Mesenchymal stem cell (in vitro differentiated cells and primary cell): Measurements from ENCODE around the gene WDFY1.

ENCODE experiments used
- DNase-seq: peaks from one replicate; pipeline ENCODE4 v3.0.0-alpha.2; 2013
- H2AFZ ChIP-seq: one replicate; pipeline ENCODE4 v1.6.1; 2013; ENCODE audit warnings: low read depth, mild to moderate bottlenecking, control low read depth, inconsistent platforms, low read length, moderate library complexity
- H2AK5ac ChIP-seq: 2 replicates; pipeline ENCODE4 v1.6.1; 2013; ENCODE audit warnings: low read length, moderate library complexity, mild to moderate bottlenecking, inconsistent platforms; ENCODE audit not compliant: severe bottlenecking
- H2BK120ac ChIP-seq: one replicate; pipeline ENCODE4 v1.6.1; 2013; ENCODE audit warnings: low read depth, mild to moderate bottlenecking, inconsistent platforms, low read length, moderate library complexity
- H2BK12ac ChIP-seq, 2 experiments: one replicate each; pipeline ENCODE4 v1.6.1; 2013; ENCODE audit warnings: inconsistent platforms in 2 of 2, low read length in 2 of 2, mild to moderate bottlenecking in 2 of 2, moderate library complexity in 2 of 2, control low read depth in 1 of 2
- H2BK15ac ChIP-seq: one replicate; pipeline ENCODE4 v1.6.1; 2013; ENCODE audit warnings: mild to moderate bottlenecking, low read depth, inconsistent platforms; ENCODE audit not compliant: poor library complexity, severe bottlenecking
- H2BK5ac ChIP-seq: 2 replicates; pipeline ENCODE4 v1.6.1; 2013; ENCODE audit warnings: low read depth, mild to moderate bottlenecking, low read length, control low read depth, inconsistent platforms; ENCODE audit not compliant: poor library complexity, severe bottlenecking
- H3K14ac ChIP-seq, 2 experiments: one replicate each; pipeline ENCODE4 v1.6.1; 2013; ENCODE audit warnings: inconsistent platforms in 2 of 2, low read length in 2 of 2, control low read depth in 1 of 2, mild to moderate bottlenecking in 1 of 2, moderate library complexity in 1 of 2
- H3K18ac ChIP-seq, 2 experiments: one replicate each; pipeline ENCODE4 v1.6.1; 2013; ENCODE audit warnings: inconsistent platforms in 2 of 2, low read length in 2 of 2, control low read depth in 1 of 2, low read depth in 1 of 2, mild to moderate bottlenecking in 1 of 2
- H3K23ac ChIP-seq, 2 experiments: one replicate each; pipeline ENCODE4 v1.6.1; 2013; ENCODE audit warnings: inconsistent platforms in 2 of 2, low read length in 2 of 2, mild to moderate bottlenecking in 2 of 2, moderate library complexity in 2 of 2, control low read depth in 1 of 2
- H3K27ac ChIP-seq: 2 replicates; pipeline ENCODE4 v1.5.1; 2013; ENCODE audit warnings: mild to moderate bottlenecking, moderate library complexity, low read length, control low read depth, inconsistent platforms; ENCODE audit not compliant: poor library complexity, severe bottlenecking
- H3K27me3 ChIP-seq, 2 experiments: 2 replicates each; pipeline versions ENCODE4 v1.6.1 to v1.7.0; 2013; ENCODE audit warnings: low read length in 2 of 2, mild to moderate bottlenecking in 2 of 2, moderate library complexity in 2 of 2, control low read depth in 1 of 2, inconsistent platforms in 1 of 2; ENCODE audit not compliant: control insufficient read depth in 1 of 2, insufficient read depth in 1 of 2
- H3K36me3 ChIP-seq, 2 experiments: 2 replicates each; pipeline versions ENCODE4 v1.6.1 to v1.7.0; 2013; ENCODE audit warnings: low read length in 2 of 2, control low read depth in 1 of 2, inconsistent platforms in 1 of 2, low read depth in 1 of 2, mild to moderate bottlenecking in 1 of 2; ENCODE audit not compliant: insufficient read depth in 2 of 2, control insufficient read depth in 1 of 2
- H3K4ac ChIP-seq, 2 experiments: one replicate each; pipeline ENCODE4 v1.6.1; 2013; ENCODE audit warnings: inconsistent platforms in 2 of 2, low read length in 2 of 2, mild to moderate bottlenecking in 2 of 2, moderate library complexity in 2 of 2, control low read depth in 1 of 2, low read depth in 1 of 2
- H3K4me1 ChIP-seq: 2 replicates; pipeline ENCODE4 v1.6.1; 2013; ENCODE audit warnings: low read depth, low read length, control low read depth; ENCODE audit not compliant: control insufficient read depth, insufficient read depth
- H3K4me2 ChIP-seq: 2 replicates; pipeline ENCODE4 v1.6.1; 2013; ENCODE audit warnings: low read length, mild to moderate bottlenecking, inconsistent platforms; ENCODE audit not compliant: poor library complexity, severe bottlenecking
- H3K4me3 ChIP-seq, 2 experiments: 2 replicates each; pipeline versions ENCODE4 v1.5.1 to v1.7.0; 2013; ENCODE audit warnings: low read length in 2 of 2, mild to moderate bottlenecking in 2 of 2, control low read depth in 1 of 2, low read depth in 1 of 2; ENCODE audit not compliant: insufficient read depth in 1 of 2
- H3K79me1 ChIP-seq: replicated peaks from 2 replicates; pipeline ENCODE4 v1.6.1; 2013; ENCODE audit warnings: mild to moderate bottlenecking, control low read depth, low read length, inconsistent platforms; ENCODE audit not compliant: poor library complexity, severe bottlenecking
- H3K9ac ChIP-seq: 2 replicates; pipeline ENCODE4 v1.7.0; 2013; ENCODE audit warnings: mild to moderate bottlenecking, low read length, moderate library complexity
- H3K9me3 ChIP-seq: 2 replicates; pipeline ENCODE4 v1.7.0; 2013; ENCODE audit warnings: mild to moderate bottlenecking, low read length; ENCODE audit not compliant: control insufficient read depth
- H4K8ac ChIP-seq: one replicate; pipeline ENCODE4 v1.6.1; 2013; ENCODE audit warnings: inconsistent platforms, mild to moderate bottlenecking, low read length, moderate library complexity
- H4K91ac ChIP-seq: one replicate; pipeline ENCODE4 v1.6.1; 2013; ENCODE audit warnings: mild to moderate bottlenecking, low read length, inconsistent platforms
- WGBS: methylation state at CpG from one replicate; pipeline ENCODE4 v1.1.7; 2013; ENCODE audit warnings: mixed read lengths; 5-methylcytosine and 5-hydroxymethylcytosine counted together

The WDFY1 gene

DNA sequence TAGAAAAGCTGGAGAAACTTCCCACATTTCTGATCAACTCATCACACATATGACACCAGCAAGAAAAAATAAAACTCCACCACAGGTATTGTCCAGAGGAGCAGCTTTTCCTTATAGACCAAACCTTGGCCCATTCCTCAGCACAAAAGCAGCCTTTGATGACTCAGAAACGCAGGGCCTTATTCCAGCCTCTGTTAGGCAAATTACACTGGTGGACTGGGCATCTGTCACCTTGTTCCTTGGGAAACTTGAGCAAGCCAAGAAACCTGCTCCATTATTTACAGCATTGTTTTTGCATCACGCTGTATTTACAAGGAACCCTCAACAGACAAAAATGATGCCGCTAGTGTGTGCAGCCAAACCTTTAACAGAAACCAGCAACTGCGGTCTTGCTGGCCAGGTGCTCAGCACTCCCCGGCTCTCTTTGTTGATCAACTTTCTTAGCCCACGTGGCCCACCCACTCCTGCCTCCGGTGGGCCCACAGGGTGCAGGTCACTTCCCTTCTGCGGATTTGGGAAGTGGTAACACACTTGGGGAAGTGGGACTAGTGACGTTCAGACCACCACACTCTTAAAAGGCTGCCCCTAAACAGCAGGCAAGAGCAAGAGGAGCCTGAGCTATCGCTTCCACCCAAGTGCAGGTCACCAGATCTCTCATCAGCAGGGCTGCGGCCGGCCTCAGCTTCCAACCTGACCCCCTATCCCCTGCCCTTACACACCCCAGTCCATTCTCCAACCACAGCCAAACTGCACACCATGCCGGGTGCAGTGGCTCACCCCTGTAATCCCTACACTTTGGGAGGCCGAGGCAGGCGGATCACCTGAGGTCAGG is 109.2 kb downstream of the WDFY1 start:
- H3K9ac ChIP-seq, result no peak overlapping the region
- 89% methylated on average over 15 of the region's 15 CpGs for WGBS

DNA sequence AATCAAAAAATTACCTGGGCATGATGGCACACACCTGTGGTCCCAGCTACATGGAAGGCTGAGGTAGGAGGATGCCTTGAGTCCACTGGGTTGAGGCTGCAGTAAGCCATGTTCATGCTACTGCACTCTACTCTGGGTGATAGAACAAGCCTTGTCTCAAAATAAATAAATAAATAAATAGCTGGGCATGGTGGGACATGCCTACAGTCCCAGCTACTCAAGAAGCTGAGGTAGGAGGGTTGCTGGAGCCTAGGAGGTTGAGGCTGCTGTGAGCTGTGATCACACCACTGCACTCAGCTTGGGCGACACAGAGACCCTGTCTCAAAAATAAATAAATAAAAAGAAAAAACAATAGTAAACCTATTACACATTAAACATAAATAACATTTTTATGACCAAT is 110.7 kb downstream of the WDFY1 start:
- no CpG with 5 or more reads among the region's 1 CpG for WGBS
- no peak overlapping the region for H3K4ac ChIP-seq
- peak overlapping the region in 1 of 2 experiments; percentile 0 for H3K18ac ChIP-seq
- H2BK15ac ChIP-seq, result no peak overlapping the region
- no peak overlapping the region for H2AK5ac ChIP-seq
- no peak overlapping the region for H2BK120ac ChIP-seq
- H3K79me1 ChIP-seq, result peaks cover 25% of the 10 kb centered on the region
- H3K36me3 ChIP-seq, result peaks cover 0 to 3% of the 10 kb centered on the region in 2 experiments
- no peak overlapping the region for H2BK12ac ChIP-seq
- no peak for DNase-seq
- no peak overlapping the region for H4K91ac ChIP-seq
- H3K4me2 ChIP-seq, result no peak overlapping the region
- H3K23ac ChIP-seq, result no peak overlapping the region
- no peak overlapping the region for H3K4me3 ChIP-seq
- H3K4me1 ChIP-seq, result peaks cover 10% of the 10 kb centered on the region
- H3K9me3 ChIP-seq, result no peaks in the 10 kb centered on the region
- H3K27ac ChIP-seq, result no peak overlapping the region
- H3K27me3 ChIP-seq, result no peaks in the 10 kb centered on the region
- H2AFZ ChIP-seq, result no peak overlapping the region
- no peak overlapping the region for H3K9ac ChIP-seq
- no peak overlapping the region for H4K8ac ChIP-seq
- no peak overlapping the region for H3K14ac ChIP-seq
- no peak overlapping the region for H2BK5ac ChIP-seq

More for the DNA sequence above, 109.2 kb downstream of the WDFY1 start:
- Histone ChIP-seq H3K27ac (no peak overlapping the region), H4K8ac (peak overlapping the region; percentile 46), H3K9me3 (no peaks in the 10 kb centered on the region), H2AFZ (no peak overlapping the region), H2BK12ac (no peak overlapping the region), H2AK5ac (no peak overlapping the region), H3K36me3 (peaks cover 0 to 3% of the 10 kb centered on the region in 2 experiments), H3K14ac (no peak overlapping the region), H4K91ac (no peak overlapping the region), H3K23ac (peak overlapping the region in 1 of 2 experiments; percentile 87), H3K4ac (no peak overlapping the region), H3K18ac (no peak overlapping the region), H3K4me1 (peaks cover 10% of the 10 kb centered on the region), H3K4me3 (no peak overlapping the region), H2BK120ac (no peak overlapping the region), H2BK5ac (no peak overlapping the region), H3K27me3 (no peaks in the 10 kb centered on the region), H3K4me2 (no peak overlapping the region), H2BK15ac (no peak overlapping the region), H3K79me1 (peaks cover 25% of the 10 kb centered on the region)
- DNase-seq, result no peak

DNA sequence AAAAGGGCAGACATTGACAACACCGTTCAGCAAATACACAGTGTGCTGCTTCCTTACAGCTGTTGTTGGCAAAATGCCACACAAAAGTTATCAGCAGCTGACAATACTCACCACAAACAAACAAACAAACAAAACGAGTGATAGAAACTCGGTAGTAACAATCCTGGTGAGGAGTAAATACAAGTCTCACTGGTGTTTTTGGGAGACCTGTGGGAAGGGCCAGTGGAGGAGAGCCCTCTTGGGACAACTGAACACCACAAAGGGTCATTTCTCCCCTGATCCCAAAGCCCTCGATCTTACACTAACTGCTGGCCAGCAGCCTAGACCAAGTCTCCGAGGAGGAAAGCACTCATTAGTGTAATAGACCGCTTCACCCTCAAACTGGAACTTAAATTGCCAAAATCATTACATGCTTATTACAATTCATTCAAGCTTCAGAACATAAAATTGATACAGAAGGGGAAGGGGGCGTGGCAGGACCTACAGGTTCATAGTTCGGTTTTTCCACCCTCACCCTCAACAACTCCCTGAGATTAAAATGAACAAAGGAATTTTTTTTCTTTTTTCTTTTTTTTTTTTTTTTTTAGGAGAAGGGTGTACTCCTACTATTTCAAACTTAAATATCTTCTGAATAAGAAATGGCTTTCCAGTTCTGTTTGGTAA is 112.8 kb downstream of the WDFY1 start:
- H3K14ac ChIP-seq, result no peak overlapping the region
- H3K4me2 ChIP-seq, result no peak overlapping the region
- H3K23ac ChIP-seq, result no peak overlapping the region
- H3K9me3 ChIP-seq, result no peaks in the 10 kb centered on the region
- DNase-seq, result no peak
- no peak overlapping the region for H2BK5ac ChIP-seq
- H4K91ac ChIP-seq, result no peak overlapping the region
- H3K9ac ChIP-seq, result no peak overlapping the region
- peaks cover 0 to 2% of the 10 kb centered on the region in 2 experiments for H3K36me3 ChIP-seq
- H3K79me1 ChIP-seq, result peaks cover 32% of the 10 kb centered on the region
- peaks cover 10% of the 10 kb centered on the region for H3K4me1 ChIP-seq
- no peak overlapping the region for H2AFZ ChIP-seq
- no peak overlapping the region for H3K4me3 ChIP-seq
- no peak overlapping the region for H2BK12ac ChIP-seq
- H3K27ac ChIP-seq, result no peak overlapping the region
- no peak overlapping the region for H4K8ac ChIP-seq
- no peak overlapping the region for H2BK15ac ChIP-seq
- no peak overlapping the region for H2BK120ac ChIP-seq
- no peak overlapping the region for H3K18ac ChIP-seq
- H3K4ac ChIP-seq, result no peak overlapping the region
- 79% methylated on average over 6 of the region's 8 CpGs for WGBS
- no peak overlapping the region for H2AK5ac ChIP-seq
- H3K27me3 ChIP-seq, result no peaks in the 10 kb centered on the region

DNA sequence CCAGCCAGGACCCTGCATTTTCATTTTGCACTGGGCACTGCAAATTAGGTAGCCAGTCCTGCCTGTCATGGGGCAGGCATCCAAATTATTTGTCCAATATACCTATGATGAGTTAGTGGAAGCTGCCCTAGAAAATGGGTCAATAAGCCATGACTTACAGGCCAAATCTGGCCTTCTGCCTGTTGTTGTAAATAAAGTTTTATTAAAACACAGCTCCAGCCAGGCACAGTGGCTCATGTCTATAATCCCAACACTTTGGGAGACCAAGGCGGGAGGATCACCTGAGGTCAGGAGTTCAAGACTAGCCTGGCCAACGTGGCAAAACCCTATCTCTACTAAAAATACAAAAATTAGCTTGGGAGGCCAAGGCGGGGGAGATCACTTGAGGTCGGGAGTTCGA is 116.0 kb downstream of the WDFY1 start:
- no peaks in the 10 kb centered on the region for H3K27me3 ChIP-seq
- H3K9me3 ChIP-seq, result no peaks in the 10 kb centered on the region
- H3K4me3 ChIP-seq, result no peak overlapping the region
- H3K14ac ChIP-seq, result no peak overlapping the region
- no peak overlapping the region for H4K91ac ChIP-seq
- H2AFZ ChIP-seq, result no peak overlapping the region
- no peak overlapping the region for H4K8ac ChIP-seq
- no peak overlapping the region for H2BK15ac ChIP-seq
- no peak overlapping the region for H3K9ac ChIP-seq
- H3K4me1 ChIP-seq, result no peaks in the 10 kb centered on the region
- no peaks in the 10 kb centered on the region for H3K36me3 ChIP-seq
- no peak overlapping the region for H3K23ac ChIP-seq
- no peak for DNase-seq
- H3K18ac ChIP-seq, result no peak overlapping the region
- H2AK5ac ChIP-seq, result no peak overlapping the region
- H3K79me1 ChIP-seq, result peaks cover 22% of the 10 kb centered on the region
- no peak overlapping the region for H3K27ac ChIP-seq
- H2BK5ac ChIP-seq, result no peak overlapping the region
- no peak overlapping the region for H3K4ac ChIP-seq
- 98% methylated on average over 5 of the region's 5 CpGs for WGBS
- no peak overlapping the region for H3K4me2 ChIP-seq
- no peak overlapping the region for H2BK12ac ChIP-seq
- H2BK120ac ChIP-seq, result no peak overlapping the region
